Esophagus muscularis mucosa (tissue), 4 donors: ENCODE results near the gene B3GNT8. TPM values are rescaled to one million over a fixed set of nuclear protein-coding genes. Genes with fewer than 3 reads are reported as not detected.
A peak's percentile ranks its signal among the peaks of the same experiment; 100 is the strongest.

Experiments used
- DNase-seq: peaks from one replicate; pipeline ENCODE4 v3.0.0-alpha.2; 2017; ENCODE audit errors: extremely low spot score
- H3K27ac ChIP-seq, 4 donors: fragments of 200-600 bp; sonication (generic); replicated peaks in 1 of 4; 1 replicate in 3 of 4; 2 replicates in 1 of 4; pipeline ENCODE4 v1.5.1; 2016 to 2019; ENCODE audit warnings: mild to moderate bottlenecking in 1 of 4
- H3K27me3 ChIP-seq, 4 donors: fragments of 200-600 bp; sonication (generic); one replicate each; pipeline versions ENCODE4 v1.5.1 to v1.6.0; 2016 to 2019
- H3K36me3 ChIP-seq, 4 donors: fragments of 200-600 bp; sonication (generic); one replicate each; pipeline ENCODE4 v1.5.1; 2016 to 2019
- H3K4me1 ChIP-seq, 4 donors: fragments of 200-600 bp; sonication (generic); one replicate each; pipeline ENCODE4 v1.5.1; 2016 to 2019
- H3K4me3 ChIP-seq, 4 donors: fragments of 200-600 bp; sonication (generic); 1 replicate in 2 of 4; 2 replicates in 2 of 4; pipeline ENCODE4 v1.5.1; 2016 to 2019; ENCODE audit warnings: mild to moderate bottlenecking in 4 of 4, moderate library complexity in 1 of 4
- H3K9me3 ChIP-seq, 4 donors: fragments of 200-600 bp; sonication (generic); 1 replicate in 3 of 4; 2 replicates in 1 of 4; pipeline ENCODE4 v1.5.1; 2016 to 2019
- CTCF ChIP-seq, 3 experiments: fragments of 200-600 bp in 2 of 3; fragments of 450-650 bp in 1 of 3; sonication (generic) in 2 of 3; IDR thresholded peaks; one replicate each; pipeline ENCODE4 v1.5.1; 2017 to 2019; ENCODE audit warnings: antibody characterized with exemption in 3 of 3, mild to moderate bottlenecking in 2 of 3, moderate library complexity in 1 of 3
- EP300 ChIP-seq: sonication (generic); formaldehyde crosslinking; IDR thresholded peaks from one replicate; pipeline ENCODE4 v1.6.1; 2017; ENCODE audit warnings: antibody characterized with exemption
- POLR2A ChIP-seq: fragments of 450-650 bp; IDR thresholded peaks from one replicate; pipeline ENCODE4 v1.6.1; 2017; ENCODE audit warnings: antibody characterized with exemption, moderate library complexity, mild to moderate bottlenecking, low read depth
- POLR2AphosphoS5 ChIP-seq, 2 donors: sonication (generic); formaldehyde crosslinking; IDR thresholded peaks; one replicate each; pipeline ENCODE4 v1.6.1; 2017; ENCODE audit warnings: antibody characterized with exemption in 2 of 2
- WGBS: methylation state at CpG from one replicate; pipeline ENCODE4 v1.1.5; 2018; 5-methylcytosine and 5-hydroxymethylcytosine counted together
- intact Hi-C: fragments of 100-400 bp; cut with DNase I; formaldehyde crosslinking; loops from one replicate; pipeline ENCODE4 v1.15.1; 2023
- total RNA-seq, 4 donors: library from RNA; depleted of rRNA; stranded (reverse); fragments of >200 nt; gene quantifications; one replicate each; pipeline versions ENCODE4 v1.1.0 to v1.2.1, GENCODE V29; 2016

The B3GNT8 gene
- total RNA-seq, 4 donors from 2014 or later: 1.2 to 12.0 (median 5.0) TPM

GRCh38 chr19:41457241-41457640, 30.1 kb upstream of the B3GNT8 start:
- TF ChIP-seq EP300 (no peak), CTCF (IDR thresholded peaks at IDR 0.05) (no peak), POLR2AphosphoS5 (IDR thresholded peaks at IDR 0.05) (no peak), POLR2A (no peak)
- Histone ChIP-seq H3K27ac (peak overlapping the region in 1 of 4 donors; percentile 45), H3K36me3 (peaks cover 0 to 9% (median 0%) of the 10 kb centered on the region in 4 donors), H3K4me1 (peaks cover 8 to 21% (median 15%) of the 10 kb centered on the region in 4 donors), H3K4me3 (no peak overlapping the region), H3K9me3 (no peaks in the 10 kb centered on the region), H3K27me3 (peaks cover 0 to 43% (median 0%) of the 10 kb centered on the region in 4 donors)
- DNase-seq: no peak
- WGBS: 30% methylated on average over 1 of the region's 1 CpG
- intact Hi-C loops: no loop called here

GRCh38 chr19:41456342-41456918, 29.3 kb upstream of the B3GNT8 start:
- TF ChIP-seq CTCF (IDR thresholded peaks at IDR 0.05) (no peak), POLR2AphosphoS5 (IDR thresholded peaks at IDR 0.05) (no peak), POLR2A (no peak), EP300 (no peak)
- peaks cover 0 to 9% (median 0%) of the 10 kb centered on the region in 4 donors for H3K36me3 ChIP-seq
- intact Hi-C loops: no loop called here
- 36% methylated on average over 7 of the region's 7 CpGs for WGBS
- DNase-seq: no peak
- peaks cover 8 to 21% (median 15%) of the 10 kb centered on the region in 4 donors for H3K4me1 ChIP-seq
- peak overlapping the region in 2 of 4 donors; percentile 27 to 45 for H3K27ac ChIP-seq
- no peak overlapping the region for H3K4me3 ChIP-seq
- H3K27me3 ChIP-seq: peaks cover 0 to 35% (median 0%) of the 10 kb centered on the region in 4 donors
- H3K9me3 ChIP-seq: no peaks in the 10 kb centered on the region

GRCh38 chr19:41455936-41456335, 28.8 kb upstream of the B3GNT8 start:
- H3K4me3 ChIP-seq: no peak overlapping the region
- H3K27ac ChIP-seq: no peak overlapping the region
- peaks cover 0 to 9% (median 0%) of the 10 kb centered on the region in 4 donors for H3K36me3 ChIP-seq
- no peak for DNase-seq
- H3K4me1 ChIP-seq: peaks cover 8 to 21% (median 15%) of the 10 kb centered on the region in 4 donors
- intact Hi-C loops: no loop called here
- H3K27me3 ChIP-seq: peaks cover 0 to 30% (median 0%) of the 10 kb centered on the region in 4 donors
- no peak for TF ChIP-seq POLR2A
- no peak for TF ChIP-seq CTCF (IDR thresholded peaks at IDR 0.05)
- no peak for TF ChIP-seq EP300
- TF ChIP-seq POLR2AphosphoS5 (IDR thresholded peaks at IDR 0.05): no peak
- WGBS: 30% methylated on average over 2 of the region's 2 CpGs
- H3K9me3 ChIP-seq: no peaks in the 10 kb centered on the region

GRCh38 chr19:41452584-41453275, 25.6 kb upstream of the B3GNT8 start:
- Histone ChIP-seq H3K9me3 (no peaks in the 10 kb centered on the region), H3K27me3 (peaks cover 0 to 7% (median 0%) of the 10 kb centered on the region in 4 donors), H3K27ac (no peak overlapping the region), H3K36me3 (peaks cover 0 to 9% (median 0%) of the 10 kb centered on the region in 4 donors), H3K4me1 (peaks cover 20 to 33% (median 30%) of the 10 kb centered on the region in 4 donors), H3K4me3 (no peak overlapping the region)
- intact Hi-C loops: no loop called here
- DNase-seq: no peak
- 54% methylated on average over 6 of the region's 6 CpGs for WGBS
- TF ChIP-seq POLR2A (no peak), POLR2AphosphoS5 (IDR thresholded peaks at IDR 0.05) (no peak), EP300 (no peak), CTCF (IDR thresholded peaks at IDR 0.05) (no peak)
